Hepatocyte (in vitro differentiated cells): Measurements from ENCODE around the gene PIAS4.

Experiments used
- CTCF ChIP-seq: fragments of 200-600 bp; sonication (generic); IDR thresholded peaks from 2 replicates; pipeline ENCODE4 v1.5.1; 2016; ENCODE audit warnings: antibody characterized with exemption, mild to moderate bottlenecking; ENCODE audit not compliant: poor library complexity
- EZH2 ChIP-seq: fragments of 200-600 bp; sonication (generic); IDR thresholded peaks from 2 replicates; pipeline ENCODE4 v1.6.1; 2016; ENCODE audit warnings: antibody characterized with exemption, mild to moderate bottlenecking, borderline replicate concordance
- EZH2phosphoT487 ChIP-seq: fragments of 200-600 bp; sonication (generic); IDR thresholded peaks from one replicate; pipeline ENCODE4 v1.6.1; 2018; ENCODE audit warnings: antibody characterized with exemption, mild to moderate bottlenecking, low read depth, moderate library complexity; ENCODE audit not compliant: unreplicated experiment, severe bottlenecking

GRCh38 chr19:4037301-4037949 is 29.9 kb downstream of the PIAS4 start:
- TF ChIP-seq CTCF (no peak), EZH2 (no peak), EZH2phosphoT487 (no peak)
